Neural crest cell (in vitro differentiated cells): ENCODE data around the gene TMCO4. TPM values are rescaled to one million over a fixed set of nuclear protein-coding genes. Genes with fewer than 3 reads are reported as not detected.

Experiments
- DNase-seq: peaks from one replicate; pipeline ENCODE4 v3.0.0; 2021; ENCODE audit warnings: low read depth, mixed read lengths, low spot score
- H3K27ac Mint-ChIP-seq: one replicate; pipeline ENCODE4 v1.8.0; 2021; ENCODE audit warnings: mild to moderate bottlenecking, mixed read lengths; ENCODE audit not compliant: unreplicated experiment
- H3K27me3 Mint-ChIP-seq: 2 replicates; pipeline ENCODE4 v1.8.0; 2021; ENCODE audit warnings: low read depth, mild to moderate bottlenecking, mixed read lengths
- H3K36me3 Mint-ChIP-seq: 2 replicates; pipeline ENCODE4 v1.8.0; 2021; ENCODE audit warnings: low read depth, mild to moderate bottlenecking, mixed read lengths
- H3K4me1 Mint-ChIP-seq: 2 replicates; pipeline ENCODE4 v1.8.0; 2021; ENCODE audit warnings: mixed read lengths
- H3K4me3 Mint-ChIP-seq: one replicate; pipeline ENCODE4 v1.8.0; 2021; ENCODE audit warnings: mild to moderate bottlenecking, mixed read lengths
- H3K9me3 Mint-ChIP-seq: 2 replicates; pipeline ENCODE4 v1.8.0; 2021; ENCODE audit warnings: mixed read lengths
- total RNA-seq: library from RNA; stranded (reverse); gene quantifications from 2 replicates; pipeline ENCODE4 v1.2.1, GENCODE V29; 2021
- TF ChIP-seq, protein P1 (sequence below): fragments of 200-600 bp; sonication (generic); conservative IDR thresholded peaks from 2 replicates; pipeline ENCODE4 v1.5.0; 2021; ENCODE audit warnings: antibody characterized with exemption, mild to moderate bottlenecking

TMCO4 gene
- total RNA-seq, 1 donor from 2014 or later: 0.75 TPM

DNA sequence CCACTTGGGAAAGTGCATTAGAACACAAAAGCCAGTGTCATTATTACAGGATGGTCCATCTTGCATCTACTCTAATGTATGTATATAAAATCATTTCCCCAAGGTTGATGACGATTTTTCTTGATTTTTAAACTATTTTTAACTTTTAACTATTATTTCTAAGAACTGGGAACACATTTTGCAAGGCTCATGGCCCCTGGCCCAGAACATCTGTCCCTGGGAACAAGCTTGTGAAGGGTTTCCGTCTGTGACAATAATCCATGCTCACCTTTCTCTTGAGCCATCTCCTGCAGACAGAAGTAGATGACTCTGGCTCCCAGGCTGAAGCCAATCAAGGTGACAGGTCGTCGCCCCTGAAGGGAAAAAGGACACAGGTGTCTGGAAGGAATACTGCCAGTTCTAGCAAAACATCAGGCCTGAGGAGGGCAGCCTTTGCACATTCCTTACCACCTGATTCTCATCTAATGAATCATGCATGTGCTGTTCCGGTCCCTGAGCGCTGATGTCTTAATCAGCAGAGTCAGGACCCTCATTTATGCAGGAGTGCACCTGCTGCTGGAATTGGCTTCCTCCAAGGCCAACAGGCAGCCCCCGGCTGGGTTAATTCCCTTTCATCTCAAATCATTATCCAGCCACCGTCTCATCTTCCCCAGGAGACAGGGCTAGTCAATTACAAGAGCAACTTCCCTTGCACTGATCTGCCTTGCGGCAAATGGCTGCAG, 62.5 kb downstream of the TMCO4 start:
- Mint-ChIP-seq H3K4me1 (peaks cover 3% of the 10 kb centered on the region), H3K36me3 (no peaks in the 10 kb centered on the region), H3K27me3 (peaks cover 51% of the 10 kb centered on the region), H3K9me3 (no peaks in the 10 kb centered on the region), H3K27ac (no peak overlapping the region), H3K4me3 (no peak overlapping the region)
- DNase-seq: no peak
- TF ChIP-seq, protein P1, sequence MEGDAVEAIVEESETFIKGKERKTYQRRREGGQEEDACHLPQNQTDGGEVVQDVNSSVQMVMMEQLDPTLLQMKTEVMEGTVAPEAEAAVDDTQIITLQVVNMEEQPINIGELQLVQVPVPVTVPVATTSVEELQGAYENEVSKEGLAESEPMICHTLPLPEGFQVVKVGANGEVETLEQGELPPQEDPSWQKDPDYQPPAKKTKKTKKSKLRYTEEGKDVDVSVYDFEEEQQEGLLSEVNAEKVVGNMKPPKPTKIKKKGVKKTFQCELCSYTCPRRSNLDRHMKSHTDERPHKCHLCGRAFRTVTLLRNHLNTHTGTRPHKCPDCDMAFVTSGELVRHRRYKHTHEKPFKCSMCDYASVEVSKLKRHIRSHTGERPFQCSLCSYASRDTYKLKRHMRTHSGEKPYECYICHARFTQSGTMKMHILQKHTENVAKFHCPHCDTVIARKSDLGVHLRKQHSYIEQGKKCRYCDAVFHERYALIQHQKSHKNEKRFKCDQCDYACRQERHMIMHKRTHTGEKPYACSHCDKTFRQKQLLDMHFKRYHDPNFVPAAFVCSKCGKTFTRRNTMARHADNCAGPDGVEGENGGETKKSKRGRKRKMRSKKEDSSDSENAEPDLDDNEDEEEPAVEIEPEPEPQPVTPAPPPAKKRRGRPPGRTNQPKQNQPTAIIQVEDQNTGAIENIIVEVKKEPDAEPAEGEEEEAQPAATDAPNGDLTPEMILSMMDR: no peak

DNA sequence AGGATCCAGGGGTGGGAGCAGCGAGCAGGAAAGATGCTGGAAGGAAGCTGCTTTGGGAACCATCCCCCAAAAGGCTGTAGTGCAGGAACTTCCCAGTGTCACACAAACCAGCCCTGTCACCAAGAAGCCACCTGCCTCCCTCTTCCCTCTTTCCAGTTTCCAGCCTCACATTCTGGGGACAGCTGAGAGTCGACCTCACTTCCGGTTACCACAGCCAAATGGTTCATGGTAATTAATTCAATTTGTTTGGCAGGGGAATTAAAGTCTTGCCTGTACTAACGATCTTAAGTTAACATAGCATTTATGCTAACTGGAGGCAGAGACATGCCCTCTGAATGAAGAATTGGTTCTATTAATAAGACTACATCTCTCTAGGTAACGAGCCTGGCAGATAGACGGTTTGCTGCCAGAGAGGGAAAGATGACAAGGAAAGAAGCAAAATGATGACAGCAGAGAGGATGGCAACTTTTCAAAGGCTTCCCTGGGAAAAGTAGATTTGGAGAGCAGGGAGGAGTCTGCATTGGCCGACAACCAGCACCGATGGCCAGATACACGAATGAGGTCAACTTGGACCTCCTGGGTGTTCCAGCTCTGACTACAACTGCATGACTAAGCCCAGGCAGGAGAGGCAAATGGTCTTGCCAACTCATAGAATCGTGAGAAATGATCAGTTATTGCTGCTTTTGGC, 64.1 kb downstream of the TMCO4 start:
- H3K36me3 Mint-ChIP-seq: no peaks in the 10 kb centered on the region
- TF ChIP-seq, protein P1: no peak
- H3K4me1 Mint-ChIP-seq: peaks cover 3% of the 10 kb centered on the region
- peaks cover 42% of the 10 kb centered on the region for H3K27me3 Mint-ChIP-seq
- H3K4me3 Mint-ChIP-seq: no peak overlapping the region
- no peak overlapping the region for H3K27ac Mint-ChIP-seq
- no peak for DNase-seq
- H3K9me3 Mint-ChIP-seq: no peaks in the 10 kb centered on the region

DNA sequence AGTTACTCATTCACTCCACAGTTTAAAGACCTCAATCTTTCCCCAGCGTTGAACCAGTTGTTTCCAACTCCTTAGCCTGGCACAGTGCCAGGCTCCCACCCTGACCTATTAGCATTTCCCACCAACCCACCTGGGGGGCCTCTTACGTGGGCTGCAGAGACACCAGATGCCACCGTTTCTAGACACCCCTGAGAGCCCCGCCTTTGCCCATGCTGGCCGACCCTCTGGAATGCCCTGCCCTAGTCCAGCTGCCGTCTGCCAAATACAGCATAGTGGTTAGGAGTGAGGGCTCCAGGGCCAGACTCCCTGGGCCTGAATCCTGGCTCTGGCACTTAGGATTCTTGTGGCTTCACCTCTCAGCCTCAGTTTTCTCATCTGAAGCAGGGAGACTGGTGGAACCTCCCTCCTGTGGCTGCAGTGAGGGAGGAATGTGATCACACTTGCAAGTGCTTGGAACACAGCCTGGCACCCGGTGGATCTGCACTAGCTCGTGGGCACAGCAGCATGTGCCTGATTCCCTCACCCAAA, 65.2 kb downstream of the TMCO4 start:
- H3K36me3 Mint-ChIP-seq: no peaks in the 10 kb centered on the region
- no peak for DNase-seq
- peaks cover 35% of the 10 kb centered on the region for H3K27me3 Mint-ChIP-seq
- TF ChIP-seq, protein P1: no peak
- no peak overlapping the region for H3K4me3 Mint-ChIP-seq
- H3K27ac Mint-ChIP-seq: no peak overlapping the region
- no peaks in the 10 kb centered on the region for H3K9me3 Mint-ChIP-seq
- peaks cover 3% of the 10 kb centered on the region for H3K4me1 Mint-ChIP-seq

DNA sequence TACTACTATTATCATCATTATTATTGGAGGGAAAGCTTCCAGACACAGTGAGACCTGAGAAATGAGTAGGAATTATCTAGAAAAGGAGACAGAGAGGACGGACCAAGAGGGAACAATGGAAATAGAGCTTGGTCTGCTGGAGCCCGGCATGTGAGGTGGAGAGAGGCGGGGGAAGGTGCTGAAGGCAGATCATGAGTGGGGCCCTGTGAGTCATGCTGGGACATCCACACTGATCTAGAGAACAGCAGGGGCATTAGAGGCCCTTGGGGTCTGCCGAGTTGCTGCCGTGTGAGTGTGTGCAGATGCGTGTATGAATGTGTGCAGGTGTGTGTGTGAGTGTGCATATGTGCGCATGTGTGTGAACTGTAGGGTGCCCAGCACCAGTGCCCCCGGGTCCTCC, 65.7 kb downstream of the TMCO4 start:
- no peaks in the 10 kb centered on the region for H3K36me3 Mint-ChIP-seq
- H3K4me1 Mint-ChIP-seq: peaks cover 3% of the 10 kb centered on the region
- H3K27me3 Mint-ChIP-seq: peaks cover 30% of the 10 kb centered on the region
- no peak for DNase-seq
- H3K4me3 Mint-ChIP-seq: no peak overlapping the region
- TF ChIP-seq, protein P1: no peak
- no peaks in the 10 kb centered on the region for H3K9me3 Mint-ChIP-seq
- H3K27ac Mint-ChIP-seq: no peak overlapping the region

DNA sequence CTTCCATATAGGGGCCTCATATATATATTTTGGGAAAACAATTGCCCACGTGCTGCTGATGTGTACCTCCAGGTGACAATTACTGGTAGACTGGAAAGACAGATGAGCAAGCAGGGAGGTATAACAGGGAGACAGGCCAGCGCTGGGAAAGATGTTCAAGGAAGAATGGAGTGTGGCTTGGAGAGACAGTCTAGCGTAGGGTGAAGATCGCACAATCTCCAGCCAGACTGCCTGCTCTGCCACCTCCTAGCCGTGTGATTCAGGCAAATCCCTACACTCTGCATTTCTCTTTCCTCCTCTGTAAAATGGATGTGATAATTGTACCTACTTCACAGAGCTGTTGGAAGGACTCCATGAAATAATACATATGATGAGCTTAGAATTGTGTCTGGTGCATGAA, 66.1 kb downstream of the TMCO4 start:
- no peak for DNase-seq
- TF ChIP-seq, protein P1: no peak
- Mint-ChIP-seq H3K9me3 (no peaks in the 10 kb centered on the region), H3K27me3 (peaks cover 28% of the 10 kb centered on the region), H3K36me3 (no peaks in the 10 kb centered on the region), H3K4me1 (peaks cover 3% of the 10 kb centered on the region), H3K27ac (no peak overlapping the region), H3K4me3 (no peak overlapping the region)
